Caco-2 (cell line): ENCODE data around the gene SLC66A3. TPM values are rescaled to one million over a fixed set of nuclear protein-coding genes. Genes with fewer than 3 reads are reported as not detected.

ENCODE experiments used
- BruUV-seq: library from RNA; stranded (reverse); fragments of 400-500 nt; replicated peaks from 2 replicates; lab custom pipeline; 2021; lab: Mats Ljungman, UMichigan
- CTCF ChIA-PET: fragments of 300-600 bp; sonication (Branson Sonifier 250); formaldehyde crosslinking; loops from one replicate; lab custom pipeline; 2022; ENCODE audit warnings: antibody characterized with exemption; lab: Charles Lee
- POLR2A ChIA-PET: fragments of 300-600 bp; sonication (Branson Sonifier 250); formaldehyde crosslinking; loops from one replicate; lab custom pipeline; 2022; ENCODE audit warnings: antibody characterized with exemption; lab: Charles Lee
- DNase-seq, 2 experiments: peaks; one replicate each; pipeline versions ENCODE4 v3.0.0 to v3.0.0-alpha.2; 2020 to 2022
- H3K27me3 ChIP-seq: replicated peaks from 2 replicates; pipeline ENCODE4 v1.6.0; 2011; ENCODE audit warnings: low read length; ENCODE audit not compliant: control insufficient read depth, insufficient read depth
- H3K36me3 ChIP-seq: 2 replicates; pipeline ENCODE4 v1.5.1; 2011; ENCODE audit warnings: low read length; ENCODE audit not compliant: control insufficient read depth, insufficient read depth
- H3K4me1 ChIP-seq: fragments of 250-450 bp; sonication (Bioruptor Pico); 2 replicates; pipeline ENCODE4 v1.5.1; 2020; ENCODE audit warnings: mild to moderate bottlenecking
- H3K4me3 ChIP-seq: 2 replicates; pipeline ENCODE4 v1.5.1; 2011; ENCODE audit warnings: low read depth, mild to moderate bottlenecking, control low read depth, low read length
- H3K9me3 ChIP-seq: fragments of 250-450 bp; sonication (Bioruptor Pico); 2 replicates; pipeline ENCODE4 v1.5.1; 2020; ENCODE audit warnings: mild to moderate bottlenecking, moderate library complexity
- H3K27ac Mint-ChIP-seq: one replicate; pipeline ENCODE4 v1.8.0; 2022; ENCODE audit warnings: mixed read lengths; ENCODE audit not compliant: unreplicated experiment
- H3K27me3 Mint-ChIP-seq: one replicate; pipeline ENCODE4 v1.8.0; 2022; ENCODE audit warnings: mixed read lengths; ENCODE audit not compliant: insufficient read depth, unreplicated experiment
- H3K36me3 Mint-ChIP-seq: one replicate; pipeline ENCODE4 v1.8.0; 2022; ENCODE audit warnings: mild to moderate bottlenecking, mixed read lengths; ENCODE audit not compliant: insufficient read depth, unreplicated experiment
- H3K4me1 Mint-ChIP-seq: one replicate; pipeline ENCODE4 v1.8.0; 2022; ENCODE audit warnings: low read depth, mixed read lengths; ENCODE audit not compliant: unreplicated experiment
- H3K4me3 Mint-ChIP-seq: one replicate; pipeline ENCODE4 v1.8.0; 2022; ENCODE audit warnings: mild to moderate bottlenecking, moderate library complexity, mixed read lengths; ENCODE audit not compliant: unreplicated experiment
- H3K9me3 Mint-ChIP-seq: one replicate; pipeline ENCODE4 v1.8.0; 2022; ENCODE audit warnings: mixed read lengths; ENCODE audit not compliant: unreplicated experiment
- CTCF ChIP-seq, 2 experiments: fragments of 200-600 bp in 1 of 2; IDR thresholded peaks; 1 replicate in 1 of 2; 2 replicates in 1 of 2; pipeline versions ENCODE4 v1.5.1 to v1.8.0; 2011 to 2022; ENCODE audit warnings: antibody characterized with exemption in 1 of 2, control low read depth in 1 of 2, inconsistent platforms in 1 of 2, low read depth in 1 of 2, low read length in 1 of 2, mild to moderate bottlenecking in 1 of 2, moderate library complexity in 1 of 2; ENCODE audit not compliant: insufficient read depth in 1 of 2, severe bottlenecking in 1 of 2, unreplicated experiment in 1 of 2
- intact Hi-C: fragments of 100-400 bp; cut with micrococcal nuclease; formaldehyde crosslinking; loops from one replicate; pipeline ENCODE4 v1.10.0; 2022; ENCODE audit not compliant: unreplicated experiment
- total RNA-seq: library from RNA; stranded (reverse); gene quantifications from 2 replicates; pipeline ENCODE4 v1.2.3, GENCODE V29; 2022

The SLC66A3 gene
- total RNA-seq, 1 experiment from 2014 or later = 12.1 TPM

DNA sequence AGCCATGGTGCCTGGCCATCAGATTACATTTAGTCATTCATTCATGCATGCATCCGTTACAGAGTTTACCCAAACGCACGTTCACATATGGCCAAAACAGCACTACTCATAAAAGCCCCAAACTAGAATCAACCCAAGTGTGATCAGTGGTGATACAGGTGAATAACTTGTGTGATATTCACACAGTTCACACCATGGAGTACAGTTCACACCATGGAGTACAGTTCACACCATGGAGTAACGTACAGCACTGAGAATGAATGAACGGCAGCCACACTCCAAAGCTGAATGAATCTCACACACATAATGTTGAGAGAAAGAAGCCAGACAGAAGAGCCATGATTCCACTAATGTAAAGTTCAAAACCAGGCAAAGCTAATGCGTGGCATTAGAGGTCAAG, 12.3 kb upstream of the SLC66A3 start:
- ChIA-PET CTCF (no interaction called here), POLR2A (no interaction called here)
- no TSS peak for BruUV-seq
- peaks cover 6% of the 10 kb centered on the region for H3K27me3 Mint-ChIP-seq
- Histone ChIP-seq H3K9me3 (no peaks in the 10 kb centered on the region), H3K4me1 (no peaks in the 10 kb centered on the region), H3K4me3 (no peak overlapping the region), H3K27me3 (no peaks in the 10 kb centered on the region), H3K36me3 (no peaks in the 10 kb centered on the region)
- no peaks in the 10 kb centered on the region for H3K9me3 Mint-ChIP-seq
- TF ChIP-seq CTCF (IDR thresholded peaks at IDR 0.05; ENCODE audit: insufficient read depth in 1 of 2, low read depth in 1 of 2, low read length in 1 of 2, severe bottlenecking in 1 of 2, unreplicated experiment in 1 of 2) = no peak
- no peak overlapping the region for H3K27ac Mint-ChIP-seq
- intact Hi-C loops = no loop called here
- DNase-seq = no peak
- no peaks in the 10 kb centered on the region for H3K36me3 Mint-ChIP-seq
- no peaks in the 10 kb centered on the region for H3K4me1 Mint-ChIP-seq
- H3K4me3 Mint-ChIP-seq = no peak overlapping the region

DNA sequence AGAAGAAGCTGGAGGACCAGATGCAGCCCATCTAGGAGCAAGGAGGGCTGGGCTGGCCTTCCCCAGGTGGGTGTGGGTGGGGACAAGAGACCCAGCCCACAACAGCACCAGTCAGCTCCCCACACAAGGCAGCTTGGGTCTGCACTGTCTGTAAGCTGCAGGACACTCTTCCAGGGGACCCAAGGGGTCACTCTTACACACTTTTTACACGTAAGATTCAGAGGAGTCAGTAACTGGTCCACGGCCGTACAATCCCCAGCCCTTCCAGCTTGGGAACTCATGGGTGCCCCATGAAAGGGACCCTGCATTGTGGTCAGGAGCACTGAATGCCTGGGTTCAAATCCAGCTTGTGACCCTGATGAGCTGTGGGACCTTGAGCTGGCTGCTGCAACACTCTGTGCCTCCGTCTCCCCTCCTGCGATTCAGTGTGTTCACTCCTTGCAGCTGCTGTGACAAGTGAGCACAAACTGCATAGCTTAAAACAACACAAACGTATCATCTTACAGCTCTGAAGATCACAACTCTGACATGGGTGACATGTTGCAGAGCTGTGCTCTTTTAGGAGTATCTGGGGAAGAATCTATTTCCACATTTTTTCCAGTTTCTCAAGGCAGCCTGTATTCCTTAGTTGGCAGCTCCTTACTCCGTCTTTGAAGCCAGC, 11.1 kb upstream of the SLC66A3 start:
- peaks cover 6% of the 10 kb centered on the region for H3K27me3 Mint-ChIP-seq
- no peaks in the 10 kb centered on the region for H3K9me3 Mint-ChIP-seq
- Histone ChIP-seq H3K4me1 (no peaks in the 10 kb centered on the region), H3K9me3 (no peaks in the 10 kb centered on the region), H3K27me3 (no peaks in the 10 kb centered on the region), H3K36me3 (no peaks in the 10 kb centered on the region), H3K4me3 (no peak overlapping the region)
- POLR2A ChIA-PET = no interaction called here
- no peak overlapping the region for H3K27ac Mint-ChIP-seq
- no TSS peak for BruUV-seq
- H3K36me3 Mint-ChIP-seq = no peaks in the 10 kb centered on the region
- H3K4me3 Mint-ChIP-seq = no peak overlapping the region
- intact Hi-C loops = no loop called here
- CTCF ChIA-PET = interaction anchor here (0.6 to 1.7 kb wide), 3 partner anchors 12 to 274 kb away, joined by 3 to 6 read pairs (median 3); a partner anchor contains a TSS
- TF ChIP-seq CTCF (IDR thresholded peaks at IDR 0.05; ENCODE audit: insufficient read depth in 1 of 2, low read depth in 1 of 2, low read length in 1 of 2, severe bottlenecking in 1 of 2, unreplicated experiment in 1 of 2) = no peak
- no peaks in the 10 kb centered on the region for H3K4me1 Mint-ChIP-seq
- DNase-seq = no peak

DNA sequence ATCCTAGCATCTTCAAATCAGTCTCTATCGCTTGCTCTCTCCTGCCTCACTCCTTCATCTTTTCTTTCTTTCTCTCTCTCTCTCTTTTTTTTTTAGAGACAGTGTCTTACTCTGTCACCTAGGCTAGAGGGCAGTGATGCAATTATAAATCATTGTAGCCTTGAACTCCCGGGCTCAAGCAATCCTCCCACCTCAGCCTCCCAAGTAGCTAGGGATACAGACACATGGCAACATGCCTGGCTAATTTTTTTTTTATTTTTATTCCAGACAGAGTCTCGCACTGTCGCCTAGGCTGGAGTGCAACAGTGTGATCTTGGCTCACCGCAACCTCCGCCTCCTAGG, 10.6 kb upstream of the SLC66A3 start:
- Mint-ChIP-seq H3K36me3 (no peaks in the 10 kb centered on the region), H3K4me1 (no peaks in the 10 kb centered on the region), H3K9me3 (no peaks in the 10 kb centered on the region), H3K4me3 (no peak overlapping the region), H3K27ac (no peak overlapping the region), H3K27me3 (peaks cover 6% of the 10 kb centered on the region)
- ChIA-PET POLR2A (no interaction called here), CTCF (interaction anchor here (0.6 to 1.7 kb wide), 3 partner anchors 12 to 273 kb away, joined by 3 to 6 read pairs (median 3); a partner anchor contains a TSS)
- H3K9me3 ChIP-seq = no peaks in the 10 kb centered on the region
- no peaks in the 10 kb centered on the region for H3K36me3 ChIP-seq
- DNase-seq = no peak
- BruUV-seq = no TSS peak
- no peaks in the 10 kb centered on the region for H3K27me3 ChIP-seq
- no peaks in the 10 kb centered on the region for H3K4me1 ChIP-seq
- no peak overlapping the region for H3K4me3 ChIP-seq
- no peak for TF ChIP-seq CTCF (IDR thresholded peaks at IDR 0.05; ENCODE audit: insufficient read depth in 1 of 2, low read depth in 1 of 2, low read length in 1 of 2, severe bottlenecking in 1 of 2, unreplicated experiment in 1 of 2)
- intact Hi-C loops = no loop called here
